ENCODE data around the gene VPS41. TPM values are rescaled to one million over a fixed set of nuclear protein-coding genes. Genes with fewer than 3 reads are reported as not detected.
A peak's percentile ranks its signal among the peaks of the same experiment; 100 is the strongest.

VPS41 gene
- total RNA-seq, 1 donor from 2014 or later = 125 TPM

GRCh38 chr7:38757931-38758330 is 151.1 kb downstream of the VPS41 start:
- Mint-ChIP-seq H3K4me1 (ENCODE audit: low read depth) (no peaks in the 10 kb centered on the region), H3K9me3 (ENCODE audit: low read depth) (no peaks in the 10 kb centered on the region), H3K36me3 (ENCODE audit: insufficient read depth) (peaks cover 7% of the 10 kb centered on the region), H3K27ac (no peak overlapping the region), H3K4me3 (ENCODE audit: low read depth) (no peak overlapping the region), H3K27me3 (no peaks in the 10 kb centered on the region)
- TF ChIP-seq CTCF (IDR thresholded peaks at IDR 0.05; ENCODE audit: unreplicated experiment) = no peak
- no peak for DNase-seq (ENCODE audit: low spot score, unreplicated experiment)

GRCh38 chr7:38756521-38756920 is 152.5 kb downstream of the VPS41 start:
- Mint-ChIP-seq H3K27me3 (no peaks in the 10 kb centered on the region), H3K4me1 (ENCODE audit: low read depth) (no peaks in the 10 kb centered on the region), H3K27ac (no peak overlapping the region), H3K4me3 (ENCODE audit: low read depth) (no peak overlapping the region), H3K36me3 (ENCODE audit: insufficient read depth) (peaks cover 13% of the 10 kb centered on the region), H3K9me3 (ENCODE audit: low read depth) (no peaks in the 10 kb centered on the region)
- TF ChIP-seq CTCF (IDR thresholded peaks at IDR 0.05; ENCODE audit: unreplicated experiment) = no peak
- no peak for DNase-seq (ENCODE audit: low spot score, unreplicated experiment)

- no peak overlapping the region for H3K4me3 Mint-ChIP-seq (ENCODE audit: low read depth)
- no peak overlapping the region for H3K27ac Mint-ChIP-seq
- H3K36me3 Mint-ChIP-seq (ENCODE audit: insufficient read depth) = peaks cover 16% of the 10 kb centered on the region
- H3K27me3 Mint-ChIP-seq = no peaks in the 10 kb centered on the region
- H3K4me1 Mint-ChIP-seq (ENCODE audit: low read depth) = no peaks in the 10 kb centered on the region
- DNase-seq (ENCODE audit: low spot score, unreplicated experiment) = no peak
- no peaks in the 10 kb centered on the region for H3K9me3 Mint-ChIP-seq (ENCODE audit: low read depth)
- no peak for TF ChIP-seq CTCF (IDR thresholded peaks at IDR 0.05; ENCODE audit: unreplicated experiment)
Measured at GRCh38 chr7:38753347-38753746, 155.6 kb downstream of the VPS41 start.

GRCh38 chr7:38751416-38751815 is 157.6 kb downstream of the VPS41 start:
- H3K4me3 Mint-ChIP-seq (ENCODE audit: low read depth) = no peak overlapping the region
- H3K4me1 Mint-ChIP-seq (ENCODE audit: low read depth) = no peaks in the 10 kb centered on the region
- peaks cover 20% of the 10 kb centered on the region for H3K36me3 Mint-ChIP-seq (ENCODE audit: insufficient read depth)
- H3K9me3 Mint-ChIP-seq (ENCODE audit: low read depth) = no peaks in the 10 kb centered on the region
- H3K27me3 Mint-ChIP-seq = no peaks in the 10 kb centered on the region
- no peak overlapping the region for H3K27ac Mint-ChIP-seq
- no peak for DNase-seq (ENCODE audit: low spot score, unreplicated experiment)
- TF ChIP-seq CTCF (IDR thresholded peaks at IDR 0.05; ENCODE audit: unreplicated experiment) = no peak

- no peak for DNase-seq (ENCODE audit: low spot score, unreplicated experiment)
- TF ChIP-seq CTCF (IDR thresholded peaks at IDR 0.05; ENCODE audit: unreplicated experiment) = peak; percentile 25
- Mint-ChIP-seq H3K4me1 (ENCODE audit: low read depth) (peaks cover 2% of the 10 kb centered on the region), H3K36me3 (ENCODE audit: insufficient read depth) (peaks cover 24% of the 10 kb centered on the region), H3K27ac (no peak overlapping the region), H3K4me3 (ENCODE audit: low read depth) (no peak overlapping the region), H3K9me3 (ENCODE audit: low read depth) (no peaks in the 10 kb centered on the region), H3K27me3 (no peaks in the 10 kb centered on the region)
Measured at GRCh38 chr7:38748056-38748610, 160.9 kb downstream of the VPS41 start.
